ENCODE measurements around the gene MBNL1.

GRCh38 chr3:152256851-152257562, 11.7 kb upstream of the MBNL1 start:
- TF ChIP-seq, protein P1, sequence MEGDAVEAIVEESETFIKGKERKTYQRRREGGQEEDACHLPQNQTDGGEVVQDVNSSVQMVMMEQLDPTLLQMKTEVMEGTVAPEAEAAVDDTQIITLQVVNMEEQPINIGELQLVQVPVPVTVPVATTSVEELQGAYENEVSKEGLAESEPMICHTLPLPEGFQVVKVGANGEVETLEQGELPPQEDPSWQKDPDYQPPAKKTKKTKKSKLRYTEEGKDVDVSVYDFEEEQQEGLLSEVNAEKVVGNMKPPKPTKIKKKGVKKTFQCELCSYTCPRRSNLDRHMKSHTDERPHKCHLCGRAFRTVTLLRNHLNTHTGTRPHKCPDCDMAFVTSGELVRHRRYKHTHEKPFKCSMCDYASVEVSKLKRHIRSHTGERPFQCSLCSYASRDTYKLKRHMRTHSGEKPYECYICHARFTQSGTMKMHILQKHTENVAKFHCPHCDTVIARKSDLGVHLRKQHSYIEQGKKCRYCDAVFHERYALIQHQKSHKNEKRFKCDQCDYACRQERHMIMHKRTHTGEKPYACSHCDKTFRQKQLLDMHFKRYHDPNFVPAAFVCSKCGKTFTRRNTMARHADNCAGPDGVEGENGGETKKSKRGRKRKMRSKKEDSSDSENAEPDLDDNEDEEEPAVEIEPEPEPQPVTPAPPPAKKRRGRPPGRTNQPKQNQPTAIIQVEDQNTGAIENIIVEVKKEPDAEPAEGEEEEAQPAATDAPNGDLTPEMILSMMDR (conservative IDR thresholded peaks at IDR 0.05 in 1 of 2, IDR thresholded peaks at IDR 0.05 in 1 of 2; ENCODE audit: extremely low read depth in 1 of 2, insufficient read depth in 1 of 2, low read depth in 1 of 2, low read length in 2 of 2) = no peak
- TF ChIP-seq EZH2 (IDR thresholded peaks at IDR 0.05; ENCODE audit: borderline replicate concordance, low read length) = no peak

Measured in mammary epithelial cell (primary cell).